HCT116 (cell line): Measurements from ENCODE around the gene ATXN1. TPM values are rescaled to one million over a fixed set of nuclear protein-coding genes. Genes with fewer than 3 reads are reported as not detected.

ENCODE experiments used
- ATAC-seq: fragments of 200-7000 bp; cut with Tn5 transposase; 2 replicates; pipeline ENCODE4 v1.9.1; 2020; ENCODE audit warnings: mild to moderate bottlenecking, moderate library complexity
- BruUV-seq: library from RNA; stranded (reverse); fragments of 400-500 nt; replicated peaks from 2 replicates; lab custom pipeline; 2021; lab: Mats Ljungman, UMichigan
- CTCF ChIA-PET: fragments of 300-600 bp; sonication (Branson Sonifier 250); formaldehyde crosslinking; loops from one replicate; lab custom pipeline; 2021; ENCODE audit warnings: antibody characterized with exemption; lab: Charles Lee
- POLR2A ChIA-PET: fragments of 300-600, 350-600 bp; sonication (Branson Sonifier 250); formaldehyde crosslinking; loops from one replicate; lab custom pipeline; 2021; ENCODE audit warnings: antibody characterized with exemption; lab: Charles Lee
- RAD21 ChIA-PET, 2 experiments: fragments of 300-600 bp; sonication (Branson Sonifier 250); formaldehyde crosslinking; loops; one replicate each; lab custom pipeline; 2023; ENCODE audit warnings: low total read pairs in 2 of 2; ENCODE audit not compliant: uncharacterized antibody in 2 of 2, unreplicated experiment in 2 of 2, low non-redundant PET in 1 of 2; lab: Charles Lee
- DNase-seq: peaks from one replicate; pipeline ENCODE4 v3.0.0-alpha.2; 2010; ENCODE audit warnings: low read depth, low spot score
- H2AFZ ChIP-seq: fragments of 200-600 bp; shearing (Covaris generic), sonication (generic); 2 replicates; pipeline ENCODE4 v1.6.1; 2017; ENCODE audit warnings: low read depth, mixed run types, mixed read lengths, antibody characterized with exemption, low read length; ENCODE audit not compliant: poor library complexity, severe bottlenecking
- H3K27ac ChIP-seq: 2 replicates; pipeline ENCODE4 v1.5.1; 2012; ENCODE audit warnings: low read depth, low read length
- H3K27me3 ChIP-seq: fragments of 200-600 bp; sonication (generic); 2 replicates; pipeline ENCODE4 v1.6.1; 2016; ENCODE audit warnings: mixed run types, low read length, mixed read lengths; ENCODE audit not compliant: insufficient read depth
- H3K36me3 ChIP-seq, 2 experiments: fragments of 200-500 bp in 1 of 2; fragments of 200-600 bp in 1 of 2; sonication (Bioruptor generic) in 1 of 2; sonication (generic) in 1 of 2; 2 replicates each; pipeline versions ENCODE4 v1.5.1 to v1.6.1; 2014 to 2016; ENCODE audit warnings: low read length in 2 of 2, inconsistent platforms in 1 of 2, mixed read lengths in 1 of 2, mixed run types in 1 of 2; ENCODE audit not compliant: insufficient read depth in 2 of 2, control insufficient read depth in 1 of 2
- H3K4me1 ChIP-seq, 2 experiments: fragments of 200-600 bp in 1 of 2; sonication (generic) in 1 of 2; 2 replicates each; pipeline versions ENCODE4 v1.5.1 to v1.6.1; 2012 to 2017; ENCODE audit warnings: low read length in 2 of 2, inconsistent platforms in 1 of 2, mild to moderate bottlenecking in 1 of 2, mixed read lengths in 1 of 2, mixed run types in 1 of 2, moderate library complexity in 1 of 2; ENCODE audit not compliant: insufficient read depth in 2 of 2, control insufficient read depth in 1 of 2
- H3K4me2 ChIP-seq: fragments of 200-600 bp; sonication (generic); 2 replicates; pipeline ENCODE4 v1.6.1; 2017; ENCODE audit warnings: mixed run types, low read length, mixed read lengths
- H3K4me3 ChIP-seq, 2 experiments: fragments of 200-600 bp in 1 of 2; sonication (generic) in 1 of 2; replicated peaks in 1 of 2; 2 replicates each; pipeline ENCODE4 v1.5.1; 2011 to 2016; ENCODE audit warnings: low read length in 2 of 2, control low read depth in 1 of 2, low read depth in 1 of 2, mild to moderate bottlenecking in 1 of 2, mixed read lengths in 1 of 2, mixed run types in 1 of 2
- H3K79me2 ChIP-seq: fragments of 200-600 bp; sonication (generic); 2 replicates; pipeline ENCODE4 v1.6.1; 2017; ENCODE audit warnings: mild to moderate bottlenecking, mixed run types, low read length, moderate library complexity, mixed read lengths; ENCODE audit not compliant: insufficient read depth
- H3K9ac ChIP-seq: fragments of 200-600 bp; sonication (generic); 2 replicates; pipeline ENCODE4 v1.6.1; 2016; ENCODE audit warnings: low read length, mixed read lengths
- H3K9me2 ChIP-seq: fragments of 200-600 bp; sonication (generic), shearing (Covaris generic); 2 replicates; pipeline ENCODE4 v1.6.1; 2017; ENCODE audit warnings: mixed run types, mild to moderate bottlenecking, moderate library complexity; ENCODE audit not compliant: insufficient read depth
- H3K9me3 ChIP-seq, 2 experiments: fragments of 200-500 bp in 1 of 2; fragments of 200-600 bp in 1 of 2; sonication (Bioruptor generic) in 1 of 2; sonication (generic) in 1 of 2; 2 replicates each; pipeline ENCODE4 v1.6.1; 2014 to 2017; ENCODE audit warnings: low read length in 2 of 2, mixed read lengths in 2 of 2, inconsistent platforms in 1 of 2, low read depth in 1 of 2, mild to moderate bottlenecking in 1 of 2, mixed run types in 1 of 2, moderate library complexity in 1 of 2; ENCODE audit not compliant: control insufficient read depth in 1 of 2, insufficient read depth in 1 of 2
- H4K20me1 ChIP-seq: fragments of 200-600 bp; sonication (generic), shearing (Covaris generic); 2 replicates; pipeline ENCODE4 v1.6.1; 2017; ENCODE audit warnings: mixed run types, mild to moderate bottlenecking, moderate library complexity; ENCODE audit not compliant: insufficient read depth
- EGR1 ChIP-seq: IDR thresholded peaks from 2 replicates; pipeline ENCODE4 v1.6.1; 2012; ENCODE audit warnings: low read depth
- EZH2phosphoT487 ChIP-seq: fragments of 200-600 bp; IDR thresholded peaks from 2 replicates; pipeline ENCODE4 v1.6.1; 2018; ENCODE audit warnings: antibody characterized with exemption, borderline replicate concordance
- FOSL1 ChIP-seq: IDR thresholded peaks from 2 replicates; pipeline ENCODE4 v1.6.1; 2012; ENCODE audit warnings: low read depth
- POLR2A ChIP-seq: IDR thresholded peaks from 2 replicates; pipeline ENCODE4 v1.7.0; 2011; ENCODE audit warnings: borderline replicate concordance; ENCODE audit not compliant: insufficient read depth, insufficient read length; ENCODE audit errors: extremely low read depth
- POLR2AphosphoS5 ChIP-seq: IDR thresholded peaks from 2 replicates; pipeline ENCODE4 v1.6.1; 2011; ENCODE audit warnings: mild to moderate bottlenecking, low read depth, low read length, moderate library complexity
- REST ChIP-seq: IDR thresholded peaks from 2 replicates; pipeline ENCODE4 v1.6.1; 2012; ENCODE audit warnings: low read depth
- SIN3A ChIP-seq: IDR thresholded peaks from 2 replicates; pipeline ENCODE4 v1.6.1; 2012; ENCODE audit warnings: low read depth
- SP1 ChIP-seq: IDR thresholded peaks from 2 replicates; pipeline ENCODE4 v1.6.1; 2012; ENCODE audit warnings: low read depth
- SRF ChIP-seq: IDR thresholded peaks from 2 replicates; pipeline ENCODE4 v1.6.1; 2012; ENCODE audit warnings: low read depth
- YY1 ChIP-seq: IDR thresholded peaks from 2 replicates; pipeline ENCODE4 v1.6.1; 2011; ENCODE audit warnings: low read length, low read depth, moderate library complexity, mild to moderate bottlenecking; ENCODE audit not compliant: insufficient replicate concordance; ENCODE audit errors: extremely low read depth
- intact Hi-C: fragments of 100-400 bp; cut with micrococcal nuclease; formaldehyde crosslinking; loops from 2 replicates; pipeline ENCODE4 v1.10.0; 2022
- total RNA-seq: library from RNA; stranded (reverse); gene quantifications from one replicate; pipeline ENCODE4 v1.2.1, GENCODE V29; 2021; ENCODE audit not compliant: unreplicated experiment
- TF ChIP-seq, protein P1 (sequence below), 3 experiments: fragments of 200-600 bp in 1 of 3; sonication (generic) in 1 of 3; IDR thresholded peaks in 2 of 3; conservative IDR thresholded peaks in 1 of 3; 2 replicates each; pipeline ENCODE4 v1.5.1; 2012 to 2017; ENCODE audit warnings: low read depth in 2 of 3, low read length in 2 of 3, antibody characterized with exemption in 1 of 3, borderline replicate concordance in 1 of 3, control low read depth in 1 of 3, mild to moderate bottlenecking in 1 of 3, mixed read lengths in 1 of 3, mixed run types in 1 of 3, moderate library complexity in 1 of 3; ENCODE audit not compliant: insufficient read depth in 1 of 3

Gene ATXN1
- total RNA-seq, 1 experiment from 2014 or later = 21.0 TPM

GRCh38 chr6:16657768-16658167, 103.5 kb downstream of the ATXN1 start:
- BruUV-seq = no TSS peak
- no peak overlapping the region for H3K4me3 ChIP-seq
- H3K4me2 ChIP-seq = no peak overlapping the region
- H3K36me3 ChIP-seq = peaks cover 0 to 5% of the 10 kb centered on the region in 2 experiments; a peak in 1 of 4 replicates
- TF ChIP-seq SP1 = no peak
- TF ChIP-seq, all 23 proteins: peak for 0
- no peak overlapping the region for H2AFZ ChIP-seq
- ChIA-PET POLR2A (no interaction called here), CTCF (no interaction called here), RAD21 (no interaction called here)
- ATAC-seq (no peak), DNase-seq (no peak)
- H3K4me1 ChIP-seq = no peaks in the 10 kb centered on the region
- no peak overlapping the region for H3K9ac ChIP-seq
- H3K9me3 ChIP-seq = peaks cover 3 to 8% of the 10 kb centered on the region in 2 experiments; a peak in 1 of 4 replicates
- H3K27ac ChIP-seq = no peak overlapping the region
- H3K79me2 ChIP-seq = no peaks in the 10 kb centered on the region
- H3K27me3 ChIP-seq = no peaks in the 10 kb centered on the region
- no peaks in the 10 kb centered on the region for H3K9me2 ChIP-seq
- H4K20me1 ChIP-seq = no peaks in the 10 kb centered on the region
- intact Hi-C loops = no loop called here

DNA sequence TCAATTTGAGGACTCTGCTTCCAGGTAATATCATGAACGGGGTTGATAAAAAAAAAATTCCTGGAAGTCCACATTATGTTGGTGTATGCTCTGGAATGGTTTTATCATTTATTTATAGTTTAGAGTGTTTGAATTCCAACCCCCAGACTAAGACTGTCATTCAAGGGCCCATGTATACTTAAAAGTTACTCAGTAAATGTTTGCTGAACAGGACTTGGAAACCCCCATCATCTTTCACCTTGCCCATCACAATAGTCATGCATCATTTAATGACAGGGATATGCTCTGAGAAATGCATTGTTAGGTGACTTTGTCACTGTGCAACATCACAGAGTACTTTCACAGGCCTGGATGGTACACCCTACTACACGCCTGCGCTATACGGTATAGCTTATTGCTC, 104.8 kb downstream of the ATXN1 start:
- Histone ChIP-seq H3K4me2 (no peak overlapping the region), H3K27me3 (no peaks in the 10 kb centered on the region), H3K79me2 (no peaks in the 10 kb centered on the region), H3K36me3 (peaks cover 0 to 2% of the 10 kb centered on the region in 2 experiments; a peak in 1 of 4 replicates), H2AFZ (no peak overlapping the region), H3K27ac (no peak overlapping the region), H3K9me3 (peaks cover 0 to 2% of the 10 kb centered on the region in 2 experiments; a peak in 1 of 4 replicates), H3K4me3 (no peak overlapping the region), H3K9me2 (no peaks in the 10 kb centered on the region), H3K4me1 (no peaks in the 10 kb centered on the region; a peak in 1 of 4 replicates), H4K20me1 (no peaks in the 10 kb centered on the region), H3K9ac (no peak overlapping the region)
- TF ChIP-seq POLR2A = no peak
- no peak for TF ChIP-seq POLR2AphosphoS5
- no peak for TF ChIP-seq EGR1
- no peak for TF ChIP-seq YY1
- no peak for TF ChIP-seq EZH2phosphoT487
- TF ChIP-seq REST = no peak
- TF ChIP-seq SIN3A = no peak
- TF ChIP-seq FOSL1 = no peak
- TF ChIP-seq, protein P1, sequence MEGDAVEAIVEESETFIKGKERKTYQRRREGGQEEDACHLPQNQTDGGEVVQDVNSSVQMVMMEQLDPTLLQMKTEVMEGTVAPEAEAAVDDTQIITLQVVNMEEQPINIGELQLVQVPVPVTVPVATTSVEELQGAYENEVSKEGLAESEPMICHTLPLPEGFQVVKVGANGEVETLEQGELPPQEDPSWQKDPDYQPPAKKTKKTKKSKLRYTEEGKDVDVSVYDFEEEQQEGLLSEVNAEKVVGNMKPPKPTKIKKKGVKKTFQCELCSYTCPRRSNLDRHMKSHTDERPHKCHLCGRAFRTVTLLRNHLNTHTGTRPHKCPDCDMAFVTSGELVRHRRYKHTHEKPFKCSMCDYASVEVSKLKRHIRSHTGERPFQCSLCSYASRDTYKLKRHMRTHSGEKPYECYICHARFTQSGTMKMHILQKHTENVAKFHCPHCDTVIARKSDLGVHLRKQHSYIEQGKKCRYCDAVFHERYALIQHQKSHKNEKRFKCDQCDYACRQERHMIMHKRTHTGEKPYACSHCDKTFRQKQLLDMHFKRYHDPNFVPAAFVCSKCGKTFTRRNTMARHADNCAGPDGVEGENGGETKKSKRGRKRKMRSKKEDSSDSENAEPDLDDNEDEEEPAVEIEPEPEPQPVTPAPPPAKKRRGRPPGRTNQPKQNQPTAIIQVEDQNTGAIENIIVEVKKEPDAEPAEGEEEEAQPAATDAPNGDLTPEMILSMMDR (IDR thresholded peaks at IDR 0.05 in 2 of 3, conservative IDR thresholded peaks at IDR 0.05 in 1 of 3; ENCODE audit: borderline replicate concordance in 1 of 3, insufficient read depth in 1 of 3, low read depth in 2 of 3, low read length in 2 of 3) = no peak
- TF ChIP-seq SRF = no peak
- no TSS peak for BruUV-seq
- ChIA-PET RAD21 (no interaction called here), POLR2A (no interaction called here), CTCF (interaction anchor here (0.6 kb wide), 1 partner anchor 247 kb away, joined by 3 read pairs; no protein-coding TSS in a partner anchor)
- no peak for DNase-seq
- no peak for ATAC-seq
- intact Hi-C loops = no loop called here
